Measurements from ENCODE around the gene CNTRL.

CNTRL gene

GRCh38 chr9:121135642-121136041 is 60.9 kb downstream of the CNTRL start:
- FAIRE-seq (no peak), DNase-seq (ENCODE audit: insufficient read length, low spot score) (no peak)
- TF ChIP-seq CTCF (IDR thresholded peaks at IDR 0.05; ENCODE audit: insufficient read depth, missing control alignments), result no peak

GRCh38 chr9:121138561-121138960 is 63.8 kb downstream of the CNTRL start:
- no peak for DNase-seq (ENCODE audit: insufficient read length, low spot score)
- no peak for FAIRE-seq
- no peak for TF ChIP-seq CTCF (IDR thresholded peaks at IDR 0.05; ENCODE audit: insufficient read depth, missing control alignments)

- DNase-seq (ENCODE audit: insufficient read length, low spot score) (no peak), FAIRE-seq (no peak)
- TF ChIP-seq CTCF (IDR thresholded peaks at IDR 0.05; ENCODE audit: insufficient read depth, missing control alignments), result no peak
These were observed 64.2 kb downstream of the CNTRL start for GRCh38 chr9:121138973-121139372.

GRCh38 chr9:121140162-121140561 is 65.4 kb downstream of the CNTRL start:
- no peak for DNase-seq (ENCODE audit: insufficient read length, low spot score)
- TF ChIP-seq CTCF (IDR thresholded peaks at IDR 0.05; ENCODE audit: insufficient read depth, missing control alignments), result no peak
- FAIRE-seq, result no peak

- DNase-seq (ENCODE audit: insufficient read length, low spot score), result no peak
- TF ChIP-seq CTCF (IDR thresholded peaks at IDR 0.05; ENCODE audit: insufficient read depth, missing control alignments), result no peak
- FAIRE-seq, result no peak
These were observed 66.6 kb downstream of the CNTRL start for GRCh38 chr9:121141306-121141705.

GRCh38 chr9:121141706-121142105 is 67.0 kb downstream of the CNTRL start:
- no peak for TF ChIP-seq CTCF (IDR thresholded peaks at IDR 0.05; ENCODE audit: insufficient read depth, missing control alignments)
- DNase-seq (ENCODE audit: insufficient read length, low spot score) (no peak), FAIRE-seq (no peak)

- DNase-seq (ENCODE audit: insufficient read length, low spot score) (no peak), FAIRE-seq (no peak)
- TF ChIP-seq CTCF (IDR thresholded peaks at IDR 0.05; ENCODE audit: insufficient read depth, missing control alignments), result no peak
These were observed 69.0 kb downstream of the CNTRL start for GRCh38 chr9:121143771-121144170.

Measured in D721Med (cell line).